Parathyroid adenoma (tissue), 2 donors: ENCODE measurements around the gene PIAS2.
"Not testable (repeated sequence)": the region's sequence is repeated elsewhere in the genome, so short reads cannot be mapped to it uniquely, and the experiment has no call there.

Experiments
- H2AFZ ChIP-seq: fragments of 300-600 bp; sonication (generic); one replicate; pipeline ENCODE4 v1.7.0; 2017; ENCODE audit warnings: antibody characterized with exemption, mild to moderate bottlenecking
- H3K27ac ChIP-seq: fragments of 300-600 bp; sonication (generic); one replicate; pipeline ENCODE4 v1.7.0; 2017
- H3K27me3 ChIP-seq: fragments of 300-600 bp; sonication (generic); one replicate; pipeline ENCODE4 v1.7.0; 2017; ENCODE audit warnings: low read length; ENCODE audit not compliant: control insufficient read depth, insufficient read depth
- H3K36me3 ChIP-seq: fragments of 300-600 bp; sonication (generic); one replicate; pipeline ENCODE4 v1.7.0; 2017; ENCODE audit warnings: low read length; ENCODE audit not compliant: control insufficient read depth, insufficient read depth
- H3K4me1 ChIP-seq: fragments of 300-600 bp; sonication (generic); one replicate; pipeline ENCODE4 v1.7.0; 2017; ENCODE audit warnings: control low read depth
- H3K4me2 ChIP-seq: fragments of 300-600 bp; sonication (generic); one replicate; pipeline ENCODE4 v1.7.0; 2017; ENCODE audit warnings: low read length
- H3K4me3 ChIP-seq: fragments of 300-600 bp; sonication (generic); one replicate; pipeline ENCODE4 v1.7.0; 2017; ENCODE audit warnings: low read depth, low read length
- H3K79me2 ChIP-seq: fragments of 300-600 bp; sonication (generic); one replicate; pipeline ENCODE4 v1.7.0; 2017; ENCODE audit warnings: control low read depth
- H3K9ac ChIP-seq: fragments of 300-600 bp; sonication (generic); one replicate; pipeline ENCODE4 v1.7.0; 2017; ENCODE audit warnings: mild to moderate bottlenecking
- H3K9me3 ChIP-seq: fragments of 300-600 bp; sonication (generic); one replicate; pipeline ENCODE4 v1.7.0; 2017; ENCODE audit warnings: low read length; ENCODE audit not compliant: control insufficient read depth
- CTCF ChIP-seq: fragments of 300-600 bp; sonication (generic); IDR thresholded peaks from one replicate; pipeline ENCODE4 v1.7.0; 2017; ENCODE audit warnings: antibody characterized with exemption, mild to moderate bottlenecking
- donor health status: primary hyperparathyroidism.

The PIAS2 gene

GRCh38 chr18:46833899-46834298 lies 83.4 kb downstream of the PIAS2 start:
- no peak overlapping the region for H3K9ac ChIP-seq
- H3K4me2 ChIP-seq = no peak overlapping the region
- H3K27me3 ChIP-seq = no peaks in the 10 kb centered on the region
- H3K9me3 ChIP-seq = no peaks in the 10 kb centered on the region
- H2AFZ ChIP-seq = no peak overlapping the region
- H3K27ac ChIP-seq = no peak overlapping the region
- H3K4me3 ChIP-seq = no peak overlapping the region
- H3K4me1 ChIP-seq = no peaks in the 10 kb centered on the region
- H3K79me2 ChIP-seq = no peaks in the 10 kb centered on the region
- no peaks in the 10 kb centered on the region for H3K36me3 ChIP-seq
- no peak for TF ChIP-seq CTCF

- TF ChIP-seq CTCF = no peak
- Histone ChIP-seq H2AFZ (no peak overlapping the region), H3K79me2 (no peaks in the 10 kb centered on the region), H3K27me3 (no peaks in the 10 kb centered on the region), H3K4me3 (no peak overlapping the region), H3K4me1 (no peaks in the 10 kb centered on the region), H3K9ac (no peak overlapping the region), H3K4me2 (no peak overlapping the region), H3K9me3 (no peaks in the 10 kb centered on the region), H3K36me3 (no peaks in the 10 kb centered on the region), H3K27ac (no peak overlapping the region)
Measured at GRCh38 chr18:46832849-46833248, 84.5 kb downstream of the PIAS2 start.

DNA sequence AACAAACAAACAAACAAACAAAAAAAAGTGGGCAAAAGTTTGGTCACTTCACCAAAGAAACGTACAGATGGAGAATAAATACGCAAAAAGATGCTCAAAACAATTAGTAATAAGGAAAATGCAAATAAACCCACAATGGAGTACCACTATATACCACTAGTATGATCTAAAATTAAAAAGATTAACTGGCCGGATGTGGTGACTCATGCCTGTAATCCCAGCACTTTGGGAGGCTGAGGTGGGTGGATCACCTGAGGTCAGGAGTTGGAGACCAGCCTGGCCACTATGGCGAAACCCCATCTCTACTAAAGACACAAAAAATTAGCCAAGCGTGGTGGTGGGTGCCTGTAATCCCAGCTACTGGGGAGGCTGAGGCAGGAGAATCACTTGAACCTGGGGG lies 84.9 kb downstream of the PIAS2 start:
- H3K9ac ChIP-seq, H3K4me3 ChIP-seq, H3K27me3 ChIP-seq, H3K9me3 ChIP-seq, H3K36me3 ChIP-seq, H3K27ac ChIP-seq, H3K4me1 ChIP-seq, H2AFZ ChIP-seq, H3K79me2 ChIP-seq, H3K4me2 ChIP-seq: not testable (repeated sequence)

- Histone ChIP-seq H3K4me2 (no peak overlapping the region), H3K9ac (no peak overlapping the region), H2AFZ (no peak overlapping the region), H3K9me3 (no peaks in the 10 kb centered on the region), H3K36me3 (no peaks in the 10 kb centered on the region), H3K4me3 (no peak overlapping the region), H3K27ac (no peak overlapping the region), H3K4me1 (peaks cover 8% of the 10 kb centered on the region), H3K79me2 (no peaks in the 10 kb centered on the region), H3K27me3 (no peaks in the 10 kb centered on the region)
- no peak for TF ChIP-seq CTCF
Measured at GRCh38 chr18:46831434-46831833, 85.9 kb downstream of the PIAS2 start.

DNA sequence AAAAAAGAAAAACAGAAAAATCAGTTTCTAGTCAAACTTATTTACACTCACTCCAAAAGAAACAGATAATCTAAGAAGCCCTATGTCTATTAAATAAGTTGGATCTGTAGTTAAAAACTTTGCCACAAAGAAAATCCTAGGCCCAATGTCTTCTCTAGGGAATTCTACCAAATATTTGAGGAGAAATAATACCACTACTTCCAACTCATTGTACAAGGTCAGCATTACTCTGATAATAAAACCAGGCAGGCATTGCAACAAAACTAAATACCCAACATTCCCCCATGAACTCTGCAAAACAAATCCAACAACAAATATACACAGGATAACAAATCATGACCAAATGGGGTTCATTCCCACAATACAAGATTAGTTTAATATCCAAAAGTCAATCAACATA lies 86.7 kb downstream of the PIAS2 start:
- Histone ChIP-seq H3K27me3 (no peaks in the 10 kb centered on the region), H3K27ac (no peak overlapping the region), H2AFZ (no peak overlapping the region), H3K4me2 (no peak overlapping the region), H3K36me3 (no peaks in the 10 kb centered on the region), H3K79me2 (no peaks in the 10 kb centered on the region), H3K9me3 (no peaks in the 10 kb centered on the region), H3K4me1 (peaks cover 12% of the 10 kb centered on the region), H3K9ac (no peak overlapping the region), H3K4me3 (no peak overlapping the region)
- TF ChIP-seq CTCF = no peak
